Gastrocnemius medialis (tissue), 4 donors: Measurements from ENCODE around the gene PLCB2. TPM values are rescaled to one million over a fixed set of nuclear protein-coding genes. Genes with fewer than 3 reads are reported as not detected.

Source experiments
- ATAC-seq, 2 donors: fragments of 150-250 bp; one replicate each; pipeline ENCODE4 v1.9.1; 2016
- DNase-seq, 2 donors: peaks; one replicate each; pipeline ENCODE4 v3.0.0-alpha.2; 2019
- H3K27ac ChIP-seq, 4 donors: fragments of 200-600 bp; sonication (generic); 1 replicate in 1 of 4; 2 replicates in 3 of 4; pipeline ENCODE4 v1.5.1; 2016 to 2018; ENCODE audit warnings: mild to moderate bottlenecking in 2 of 4, moderate library complexity in 1 of 4
- H3K27me3 ChIP-seq, 3 donors: fragments of 200-600 bp; sonication (generic) in 2 of 3; 1 replicate in 1 of 3; 2 replicates in 2 of 3; pipeline versions ENCODE4 v1.5.1 to v1.6.0; 2016 to 2019; ENCODE audit warnings: mild to moderate bottlenecking in 1 of 3, moderate library complexity in 1 of 3
- H3K36me3 ChIP-seq, 2 donors: fragments of 200-600 bp; sonication (generic) in 1 of 2; one replicate each; pipeline ENCODE4 v1.5.1; 2017 to 2018
- H3K4me1 ChIP-seq, 2 donors: fragments of 200-600 bp; sonication (generic) in 1 of 2; one replicate each; pipeline ENCODE4 v1.5.1; 2016 to 2017; ENCODE audit warnings: mild to moderate bottlenecking in 2 of 2
- H3K4me3 ChIP-seq, 4 donors: fragments of 200-600 bp; sonication (generic) in 3 of 4; 1 replicate in 1 of 4; 2 replicates in 3 of 4; pipeline ENCODE4 v1.5.1; 2016 to 2019; ENCODE audit warnings: mild to moderate bottlenecking in 2 of 4
- H3K9me3 ChIP-seq, 3 donors: fragments of 200-600 bp; sonication (generic) in 2 of 3; 1 replicate in 1 of 3; 2 replicates in 2 of 3; pipeline ENCODE4 v1.5.1; 2016 to 2019
- CTCF ChIP-seq, 5 experiments: fragments of 450-650 bp in 3 of 5; fragments of 200-600 bp in 2 of 5; sonication (generic) in 2 of 5; IDR thresholded peaks in 4 of 5; conservative IDR thresholded peaks in 1 of 5; 1 replicate in 4 of 5; 2 replicates in 1 of 5; pipeline ENCODE4 v1.5.1; 2016 to 2019; ENCODE audit warnings: antibody characterized with exemption in 5 of 5, mild to moderate bottlenecking in 3 of 5, moderate library complexity in 3 of 5
- POLR2A ChIP-seq, 2 donors: fragments of 450-650 bp; IDR thresholded peaks; one replicate each; pipeline ENCODE4 v1.6.1; 2017; ENCODE audit warnings: antibody characterized with exemption in 2 of 2, mild to moderate bottlenecking in 2 of 2, moderate library complexity in 2 of 2
- in situ Hi-C, 4 donors: fragments of 200-750 bp; cut with MboI; loops; one replicate each; pipeline versions ENCODE4 v1.15.0 to v1.8.0; 2017; ENCODE audit warnings: low sequenced_read_pairs in 4 of 4
- intact Hi-C: fragments of 100-400 bp; cut with DNase I; formaldehyde crosslinking; loops from one replicate; pipeline ENCODE4 v1.15.1; 2023; ENCODE audit warnings: low total_unique reads
- total RNA-seq, 4 donors: library from RNA; depleted of rRNA; stranded (reverse); fragments of >200 nt; gene quantifications; one replicate each; pipeline versions ENCODE4 v1.1.0 to v1.2.3, GENCODE V29; 2016

PLCB2 gene
- total RNA-seq, 4 donors from 2014 or later, result 0.72 to 2.0 (median 1.4) TPM; not detected in 1

GRCh38 chr15:40242601-40243000 is 65.1 kb downstream of the PLCB2 start:
- H3K27me3 ChIP-seq, result peaks cover 0 to 12% (median 12%) of the 10 kb centered on the region in 3 donors
- in situ Hi-C loops (no loop called here), intact Hi-C loops (no loop called here)
- no peak overlapping the region for H3K27ac ChIP-seq
- H3K36me3 ChIP-seq, result no peaks in the 10 kb centered on the region
- no peak overlapping the region for H3K4me3 ChIP-seq
- DNase-seq (no peak), ATAC-seq (no peak)
- H3K9me3 ChIP-seq, result no peaks in the 10 kb centered on the region
- no peak for TF ChIP-seq POLR2A (IDR thresholded peaks at IDR 0.05)
- no peak for TF ChIP-seq CTCF (IDR thresholded peaks at IDR 0.05 in 4 of 5, conservative IDR thresholded peaks at IDR 0.05 in 1 of 5)
- peaks cover 0 to 4% of the 10 kb centered on the region in 2 donors for H3K4me1 ChIP-seq

- no peak for TF ChIP-seq POLR2A (IDR thresholded peaks at IDR 0.05)
- no peak for TF ChIP-seq CTCF (IDR thresholded peaks at IDR 0.05 in 4 of 5, conservative IDR thresholded peaks at IDR 0.05 in 1 of 5)
- H3K4me1 ChIP-seq, result peaks cover 0 to 4% of the 10 kb centered on the region in 2 donors
- in situ Hi-C loops, result no loop called here
- ATAC-seq (no peak), DNase-seq (no peak)
- H3K36me3 ChIP-seq, result no peaks in the 10 kb centered on the region
- H3K9me3 ChIP-seq, result no peaks in the 10 kb centered on the region
- peaks cover 0 to 12% (median 12%) of the 10 kb centered on the region in 3 donors for H3K27me3 ChIP-seq
- no peak overlapping the region for H3K27ac ChIP-seq
- H3K4me3 ChIP-seq, result no peak overlapping the region
- intact Hi-C loops, result no loop called here
Measured at GRCh38 chr15:40242213-40242599, 65.5 kb downstream of the PLCB2 start.

GRCh38 chr15:40241269-40242212 is 66.2 kb downstream of the PLCB2 start:
- Histone ChIP-seq H3K4me3 (no peak overlapping the region), H3K9me3 (no peaks in the 10 kb centered on the region), H3K4me1 (peaks cover 0 to 4% of the 10 kb centered on the region in 2 donors), H3K27ac (no peak overlapping the region), H3K36me3 (no peaks in the 10 kb centered on the region), H3K27me3 (peaks cover 0 to 12% (median 12%) of the 10 kb centered on the region in 3 donors)
- DNase-seq (no peak), ATAC-seq (no peak)
- no peak for TF ChIP-seq CTCF (IDR thresholded peaks at IDR 0.05 in 4 of 5, conservative IDR thresholded peaks at IDR 0.05 in 1 of 5)
- no peak for TF ChIP-seq POLR2A (IDR thresholded peaks at IDR 0.05)
- intact Hi-C loops, result no loop called here
- in situ Hi-C loops, result no loop called here

GRCh38 chr15:40240619-40241221 is 67.0 kb downstream of the PLCB2 start:
- Histone ChIP-seq H3K4me3 (no peak overlapping the region), H3K36me3 (no peaks in the 10 kb centered on the region), H3K27ac (no peak overlapping the region), H3K27me3 (peaks cover 0 to 12% (median 12%) of the 10 kb centered on the region in 3 donors), H3K9me3 (no peaks in the 10 kb centered on the region), H3K4me1 (peaks cover 0 to 4% of the 10 kb centered on the region in 2 donors)
- no peak for ATAC-seq
- intact Hi-C loops (no loop called here), in situ Hi-C loops (no loop called here)
- no peak for DNase-seq
- TF ChIP-seq CTCF (IDR thresholded peaks at IDR 0.05 in 4 of 5, conservative IDR thresholded peaks at IDR 0.05 in 1 of 5), result no peak
- TF ChIP-seq POLR2A (IDR thresholded peaks at IDR 0.05), result no peak
